HCT116 (cell line): ENCODE results near the gene PDCD6IP.

ENCODE experiments used
- ATF3 ChIP-seq: IDR thresholded peaks from 2 replicates; pipeline ENCODE4 v1.6.1; 2012
- CTCF ChIP-seq, 3 experiments: fragments of 200-600 bp in 1 of 3; sonication (generic) in 1 of 3; IDR thresholded peaks in 2 of 3; conservative IDR thresholded peaks in 1 of 3; 2 replicates each; pipeline ENCODE4 v1.5.1; 2012 to 2017; ENCODE audit warnings: low read depth in 2 of 3, low read length in 2 of 3, antibody characterized with exemption in 1 of 3, borderline replicate concordance in 1 of 3, control low read depth in 1 of 3, mild to moderate bottlenecking in 1 of 3, mixed read lengths in 1 of 3, mixed run types in 1 of 3, moderate library complexity in 1 of 3; ENCODE audit not compliant: insufficient read depth in 1 of 3
- EZH2 ChIP-seq: fragments of 200-600 bp; sonication (generic); IDR thresholded peaks from 2 replicates; pipeline ENCODE4 v1.6.1; 2017; ENCODE audit warnings: antibody characterized with exemption, mixed run types
- MAX ChIP-seq: IDR thresholded peaks from 2 replicates; pipeline ENCODE4 v1.6.1; 2012
- POLR2A ChIP-seq: IDR thresholded peaks from 2 replicates; pipeline ENCODE4 v1.7.0; 2011; ENCODE audit warnings: borderline replicate concordance; ENCODE audit not compliant: insufficient read depth, insufficient read length; ENCODE audit errors: extremely low read depth
- POLR2AphosphoS5 ChIP-seq: IDR thresholded peaks from 2 replicates; pipeline ENCODE4 v1.6.1; 2011; ENCODE audit warnings: mild to moderate bottlenecking, low read depth, low read length, moderate library complexity
- SRF ChIP-seq: IDR thresholded peaks from 2 replicates; pipeline ENCODE4 v1.6.1; 2012; ENCODE audit warnings: low read depth
- ZFX ChIP-seq: fragments of 450-650 bp; IDR thresholded peaks from 2 replicates; pipeline ENCODE4 v1.6.1; 2017
- ZNF274 ChIP-seq: fragments of 200-500 bp; sonication (Bioruptor generic); IDR thresholded peaks from 2 replicates; pipeline ENCODE4 v1.6.1; 2014; ENCODE audit warnings: mild to moderate bottlenecking, low read depth, low read length, inconsistent platforms

- no peak for TF ChIP-seq POLR2A
- no peak for TF ChIP-seq ATF3
- TF ChIP-seq POLR2AphosphoS5: no peak
- TF ChIP-seq SRF: no peak
- TF ChIP-seq EZH2: no peak
- TF ChIP-seq CTCF (IDR thresholded peaks at IDR 0.05 in 2 of 3, conservative IDR thresholded peaks at IDR 0.05 in 1 of 3; ENCODE audit: borderline replicate concordance in 1 of 3, insufficient read depth in 1 of 3, low read depth in 2 of 3, low read length in 2 of 3): no peak
- TF ChIP-seq ZFX: no peak
- TF ChIP-seq ZNF274: no peak
- no peak for TF ChIP-seq MAX
Observed at GRCh38 chr3:33823821-33824220, 25.4 kb downstream of the PDCD6IP start.
